ENCODE results near the gene FAM120A.

Gene FAM120A

GRCh38 chr9:93592008-93592642 is 140.6 kb downstream of the FAM120A start:
- H3K4me3 Mint-ChIP-seq: no peak overlapping the region
- no peak overlapping the region for H3K27ac Mint-ChIP-seq
- H3K9me3 Mint-ChIP-seq: no peaks in the 10 kb centered on the region
- H3K36me3 Mint-ChIP-seq (ENCODE audit: low read depth): no peaks in the 10 kb centered on the region
- peaks cover 27% of the 10 kb centered on the region for H3K4me1 Mint-ChIP-seq
- no peak for TF ChIP-seq CTCF (IDR thresholded peaks at IDR 0.05; ENCODE audit: unreplicated experiment in 3 of 3)
- H3K27me3 Mint-ChIP-seq (ENCODE audit: low read depth): no peaks in the 10 kb centered on the region

- no peaks in the 10 kb centered on the region for H3K36me3 Mint-ChIP-seq (ENCODE audit: low read depth)
- H3K4me3 Mint-ChIP-seq: no peak overlapping the region
- peaks cover 27% of the 10 kb centered on the region for H3K4me1 Mint-ChIP-seq
- TF ChIP-seq CTCF (IDR thresholded peaks at IDR 0.05; ENCODE audit: unreplicated experiment in 3 of 3): no peak
- H3K9me3 Mint-ChIP-seq: no peaks in the 10 kb centered on the region
- no peak overlapping the region for H3K27ac Mint-ChIP-seq
- no peaks in the 10 kb centered on the region for H3K27me3 Mint-ChIP-seq (ENCODE audit: low read depth)
Measured at GRCh38 chr9:93592643-93593021, 141.1 kb downstream of the FAM120A start.

- Mint-ChIP-seq H3K4me1 (peaks cover 27% of the 10 kb centered on the region), H3K27ac (no peak overlapping the region), H3K36me3 (ENCODE audit: low read depth) (no peaks in the 10 kb centered on the region), H3K9me3 (no peaks in the 10 kb centered on the region), H3K27me3 (ENCODE audit: low read depth) (no peaks in the 10 kb centered on the region), H3K4me3 (no peak overlapping the region)
- no peak for TF ChIP-seq CTCF (IDR thresholded peaks at IDR 0.05; ENCODE audit: unreplicated experiment in 3 of 3)
Measured at GRCh38 chr9:93593144-93593658, 141.7 kb downstream of the FAM120A start.

GRCh38 chr9:93594041-93594756 is 142.7 kb downstream of the FAM120A start:
- no peaks in the 10 kb centered on the region for H3K27me3 Mint-ChIP-seq (ENCODE audit: low read depth)
- H3K4me3 Mint-ChIP-seq: no peak overlapping the region
- no peak overlapping the region for H3K27ac Mint-ChIP-seq
- TF ChIP-seq CTCF (IDR thresholded peaks at IDR 0.05; ENCODE audit: unreplicated experiment in 3 of 3): no peak
- no peaks in the 10 kb centered on the region for H3K9me3 Mint-ChIP-seq
- no peaks in the 10 kb centered on the region for H3K36me3 Mint-ChIP-seq (ENCODE audit: low read depth)
- peaks cover 22% of the 10 kb centered on the region for H3K4me1 Mint-ChIP-seq

GRCh38 chr9:93595461-93595860 is 144.0 kb downstream of the FAM120A start:
- no peaks in the 10 kb centered on the region for H3K36me3 Mint-ChIP-seq (ENCODE audit: low read depth)
- H3K4me3 Mint-ChIP-seq: no peak overlapping the region
- no peaks in the 10 kb centered on the region for H3K9me3 Mint-ChIP-seq
- no peak for TF ChIP-seq CTCF (IDR thresholded peaks at IDR 0.05; ENCODE audit: unreplicated experiment in 3 of 3)
- peaks cover 16% of the 10 kb centered on the region for H3K4me1 Mint-ChIP-seq
- H3K27me3 Mint-ChIP-seq (ENCODE audit: low read depth): no peaks in the 10 kb centered on the region
- no peak overlapping the region for H3K27ac Mint-ChIP-seq

Measured in nephron (organoid).